ENCODE measurements around the gene ATG14.

DNA sequence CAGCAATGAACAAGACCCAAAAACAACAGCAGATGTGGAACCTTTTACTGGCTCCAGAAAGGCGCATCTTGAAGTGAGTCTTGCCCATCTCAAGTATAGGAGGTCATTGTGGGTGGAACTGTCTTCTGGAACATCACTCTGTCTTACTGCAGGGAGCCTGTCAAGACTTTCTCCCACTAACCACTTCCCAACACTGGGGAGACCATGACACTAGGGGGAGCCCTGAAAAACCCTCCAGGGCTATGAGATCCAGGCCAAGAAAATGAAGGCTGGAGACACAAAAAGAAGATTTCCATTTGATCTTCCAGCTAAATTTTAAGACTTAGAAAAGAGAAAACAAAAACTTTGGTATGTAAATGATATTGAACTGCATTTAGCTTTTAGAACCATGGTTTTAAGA lies 13.5 kb upstream of the ATG14 start:
- TF ChIP-seq, protein P1, sequence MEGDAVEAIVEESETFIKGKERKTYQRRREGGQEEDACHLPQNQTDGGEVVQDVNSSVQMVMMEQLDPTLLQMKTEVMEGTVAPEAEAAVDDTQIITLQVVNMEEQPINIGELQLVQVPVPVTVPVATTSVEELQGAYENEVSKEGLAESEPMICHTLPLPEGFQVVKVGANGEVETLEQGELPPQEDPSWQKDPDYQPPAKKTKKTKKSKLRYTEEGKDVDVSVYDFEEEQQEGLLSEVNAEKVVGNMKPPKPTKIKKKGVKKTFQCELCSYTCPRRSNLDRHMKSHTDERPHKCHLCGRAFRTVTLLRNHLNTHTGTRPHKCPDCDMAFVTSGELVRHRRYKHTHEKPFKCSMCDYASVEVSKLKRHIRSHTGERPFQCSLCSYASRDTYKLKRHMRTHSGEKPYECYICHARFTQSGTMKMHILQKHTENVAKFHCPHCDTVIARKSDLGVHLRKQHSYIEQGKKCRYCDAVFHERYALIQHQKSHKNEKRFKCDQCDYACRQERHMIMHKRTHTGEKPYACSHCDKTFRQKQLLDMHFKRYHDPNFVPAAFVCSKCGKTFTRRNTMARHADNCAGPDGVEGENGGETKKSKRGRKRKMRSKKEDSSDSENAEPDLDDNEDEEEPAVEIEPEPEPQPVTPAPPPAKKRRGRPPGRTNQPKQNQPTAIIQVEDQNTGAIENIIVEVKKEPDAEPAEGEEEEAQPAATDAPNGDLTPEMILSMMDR (conservative IDR thresholded peaks at IDR 0.05), result no peak
- TF ChIP-seq ZFX (IDR thresholded peaks at IDR 0.05), result no peak
